GM21526 (cell line): ENCODE data around the gene ALOX15.
"Not testable (repeated sequence)": the region's sequence is repeated elsewhere in the genome, so short reads cannot be mapped to it uniquely, and the experiment has no call there.

Experiments
- ATAC-seq: cut with Tn5 transposase; IDR thresholded peaks from one replicate; pipeline ENCODE4 v1.9.1; 2021; ENCODE audit warnings: moderate library complexity; ENCODE audit not compliant: unreplicated experiment, low FRiP score

ALOX15 gene

DNA sequence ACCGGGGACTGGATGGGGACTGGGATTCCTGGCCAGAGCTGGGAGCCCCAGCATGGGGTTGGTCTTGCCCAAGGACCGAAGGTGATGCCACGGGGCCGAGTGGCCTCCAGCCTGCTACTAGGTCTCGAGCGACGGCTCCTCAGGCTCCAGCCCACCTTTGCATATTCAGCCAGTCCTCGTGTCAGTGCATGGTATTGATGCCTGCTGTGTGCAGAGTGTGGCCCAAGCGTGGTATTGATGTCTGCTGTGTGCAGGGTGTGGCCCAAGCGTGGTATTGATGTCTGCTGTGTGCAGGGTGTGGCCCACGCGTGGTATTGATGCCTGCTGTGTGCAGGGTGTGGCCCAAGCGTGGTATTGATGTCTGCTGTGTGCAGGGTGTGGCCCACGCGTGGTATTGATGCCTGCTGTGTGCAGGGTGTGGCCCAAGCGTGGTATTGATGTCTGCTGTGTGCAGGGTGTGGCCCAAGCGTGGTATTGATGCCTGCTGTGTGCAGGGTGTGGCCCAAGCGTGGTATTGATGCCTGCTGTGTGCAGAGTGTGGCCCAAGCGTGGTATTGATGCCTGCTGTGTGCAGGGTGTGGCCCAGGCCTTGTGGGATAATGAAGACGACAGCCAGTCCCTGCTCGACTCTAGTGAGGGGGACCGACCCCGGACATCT is 45.7 kb downstream of the ALOX15 start:
- not testable (repeated sequence) for ATAC-seq

DNA sequence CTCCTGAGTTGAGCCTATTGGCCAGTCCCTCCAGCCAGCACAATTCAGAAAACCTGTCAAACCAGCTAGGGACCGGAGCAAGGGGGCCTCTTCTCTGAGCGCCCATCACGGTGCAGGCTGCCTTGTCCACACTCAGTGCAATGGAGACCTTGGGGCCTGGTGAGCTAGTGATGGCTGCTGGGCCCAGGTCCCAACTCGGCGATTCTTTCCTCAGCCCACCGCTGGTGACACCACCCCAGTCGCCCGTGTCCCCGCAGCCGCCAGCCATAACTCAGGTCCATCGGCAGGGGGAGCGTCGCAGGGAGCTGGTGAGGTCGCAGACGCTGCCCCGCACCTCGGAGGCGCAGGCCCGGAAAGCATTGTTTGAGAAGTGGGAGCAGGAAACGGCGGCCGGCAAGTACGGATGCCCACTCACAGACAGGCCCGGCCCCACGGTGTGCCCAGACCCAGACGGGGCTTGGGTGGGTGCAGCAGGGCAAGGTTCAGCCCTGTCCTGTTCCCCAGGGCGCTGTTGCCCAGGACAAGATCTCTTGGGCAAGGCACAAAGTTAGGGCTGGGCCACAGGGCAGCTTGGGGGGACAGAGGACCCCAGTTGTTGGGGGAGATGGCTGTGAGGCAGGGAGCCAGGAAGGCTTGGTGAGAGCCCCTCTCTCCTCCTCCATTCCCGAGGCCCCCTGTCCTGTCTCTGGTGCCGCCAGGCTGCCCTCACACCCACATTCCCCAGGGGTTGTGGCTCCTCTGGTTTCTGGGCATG is 46.4 kb downstream of the ALOX15 start:
- no peak for ATAC-seq

DNA sequence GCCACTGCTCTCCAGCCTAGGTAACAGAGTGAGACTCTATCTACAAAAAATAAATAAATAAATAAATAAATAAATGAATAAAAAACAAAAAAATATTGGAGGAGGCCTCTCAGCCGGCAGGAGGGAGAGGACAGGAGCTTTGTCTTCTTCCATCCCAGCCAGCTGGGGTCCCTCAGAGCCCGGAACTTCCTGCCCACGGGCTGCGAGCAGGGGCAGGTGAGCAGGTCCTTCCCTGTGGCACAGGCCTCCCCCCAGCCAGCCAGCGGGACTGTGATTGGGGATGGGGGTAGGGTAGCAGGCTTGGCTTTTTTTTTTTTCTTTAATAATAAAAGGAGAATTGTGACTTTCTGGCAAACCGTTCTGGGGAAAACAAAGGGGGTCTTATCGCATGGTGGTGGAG is 47.1 kb downstream of the ALOX15 start:
- no peak for ATAC-seq

DNA sequence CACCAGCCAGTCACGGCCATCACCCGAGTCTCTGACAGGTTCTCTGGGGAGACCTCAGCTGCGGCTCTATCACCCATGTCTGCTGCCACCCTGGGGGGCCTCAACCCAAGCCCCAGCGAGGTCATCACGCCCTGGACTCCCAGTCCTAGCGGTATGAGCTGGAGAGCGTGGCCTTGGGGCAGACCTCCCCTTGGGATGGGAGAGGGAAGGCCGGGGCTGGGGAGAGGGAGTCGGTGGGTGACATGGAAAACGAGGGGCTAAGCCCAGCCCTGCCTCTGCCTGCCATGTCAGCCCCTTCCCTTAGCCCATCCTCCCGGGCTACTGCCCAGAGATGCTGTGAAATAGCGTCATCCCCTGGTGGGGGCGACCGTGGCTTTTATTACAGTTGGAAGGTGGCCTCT is 48.5 kb downstream of the ALOX15 start:
- ATAC-seq = no peak

DNA sequence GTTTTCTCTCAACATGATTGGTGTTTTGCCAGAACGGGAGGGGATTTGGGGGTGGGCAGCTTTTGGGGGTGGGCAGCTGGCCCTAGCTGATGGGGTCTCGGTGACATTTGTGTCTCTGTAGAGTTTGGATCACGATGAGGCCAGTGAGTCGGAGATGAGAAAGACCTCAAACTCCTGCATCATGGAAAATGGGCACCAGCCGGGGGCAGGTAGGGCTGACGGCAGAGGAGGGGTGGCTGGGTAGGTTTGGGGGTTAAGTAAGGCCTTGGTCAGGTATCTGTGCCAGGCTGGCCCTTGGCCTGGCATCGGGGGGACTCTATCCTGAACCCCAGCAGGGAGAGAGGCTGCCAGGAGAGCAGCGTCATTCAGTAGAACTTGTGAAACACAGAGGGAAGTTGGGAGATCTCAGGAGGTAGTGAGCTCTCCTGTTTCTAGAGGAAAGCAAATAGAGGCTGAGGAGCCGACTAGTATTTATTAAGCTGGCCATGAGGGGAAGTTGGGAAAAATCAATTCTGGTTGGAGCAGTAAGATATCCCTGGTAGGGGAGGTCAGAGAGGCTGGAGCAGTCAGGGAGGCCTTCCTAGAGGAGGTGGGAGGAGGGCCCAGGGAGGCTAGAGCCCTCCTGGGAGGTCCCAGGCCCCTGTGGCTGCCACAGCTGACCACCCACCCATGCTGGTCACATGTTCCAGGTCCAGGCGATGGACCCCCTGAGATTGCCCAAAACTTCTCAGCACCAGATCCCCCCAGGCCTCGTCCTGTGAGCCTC is 49.1 kb downstream of the ALOX15 start:
- no peak for ATAC-seq

DNA sequence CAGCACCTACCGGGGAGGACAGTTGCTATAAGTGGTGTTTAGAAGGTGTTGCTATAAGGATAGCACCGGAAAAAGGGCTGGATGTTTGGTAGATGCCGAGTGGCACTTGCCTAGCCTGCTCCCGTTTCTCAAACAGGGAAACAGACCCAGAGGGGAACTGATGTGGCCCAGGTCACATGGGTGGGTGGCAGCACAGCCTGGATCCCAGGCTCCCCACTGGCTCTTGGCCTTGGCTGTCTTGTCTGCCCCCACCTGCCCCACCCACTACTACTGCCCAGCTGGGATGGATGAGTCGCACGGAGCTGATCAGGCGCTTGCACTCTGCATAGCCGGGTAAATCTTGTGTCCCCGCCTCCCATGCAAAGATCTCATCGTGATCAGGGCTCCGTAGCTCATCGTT is 49.9 kb downstream of the ALOX15 start:
- no peak for ATAC-seq

DNA sequence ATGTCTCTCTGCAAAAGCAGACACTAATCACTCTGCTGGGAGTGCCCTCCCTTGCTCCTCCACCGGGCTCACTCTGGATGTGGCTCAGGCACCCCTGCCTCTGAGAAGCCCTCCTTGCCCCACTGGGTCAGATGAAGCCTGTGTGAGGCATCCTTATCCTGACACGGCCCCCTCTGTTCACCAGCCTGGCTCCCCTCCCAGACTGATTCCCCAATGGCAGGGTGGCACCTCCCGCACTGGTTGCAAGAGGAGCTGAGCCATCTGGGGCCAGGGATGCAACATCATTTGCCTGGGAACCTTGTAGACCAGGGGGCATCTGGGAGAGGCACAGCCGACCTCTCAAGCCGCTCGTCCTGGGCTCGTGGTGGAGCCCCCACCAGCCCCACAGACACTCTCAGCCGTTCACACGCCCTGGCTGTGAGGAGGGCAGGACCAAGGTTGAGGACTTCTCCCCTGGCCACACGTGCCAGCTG is 50.5 kb downstream of the ALOX15 start:
- no peak for ATAC-seq

DNA sequence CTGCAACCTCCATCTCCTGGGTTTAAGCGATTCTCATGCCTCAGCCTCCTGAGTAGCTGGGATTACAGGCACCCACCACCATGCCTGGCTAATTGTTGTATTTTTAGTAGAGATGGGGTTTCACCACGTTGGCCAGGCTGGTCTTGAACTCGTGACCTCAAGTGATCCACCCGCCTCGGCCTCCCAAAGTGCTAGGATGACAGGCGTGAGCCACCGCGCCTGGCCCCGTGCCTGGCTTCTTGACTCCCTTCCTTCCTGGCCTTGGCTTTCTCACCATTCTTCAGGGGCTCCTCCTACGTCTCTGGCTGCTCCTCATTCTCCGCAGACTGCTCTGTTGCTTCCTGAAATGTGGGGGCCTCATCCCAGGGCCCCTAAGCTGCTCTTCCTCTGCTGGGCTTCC is 51.4 kb downstream of the ALOX15 start:
- not testable (repeated sequence) for ATAC-seq

DNA sequence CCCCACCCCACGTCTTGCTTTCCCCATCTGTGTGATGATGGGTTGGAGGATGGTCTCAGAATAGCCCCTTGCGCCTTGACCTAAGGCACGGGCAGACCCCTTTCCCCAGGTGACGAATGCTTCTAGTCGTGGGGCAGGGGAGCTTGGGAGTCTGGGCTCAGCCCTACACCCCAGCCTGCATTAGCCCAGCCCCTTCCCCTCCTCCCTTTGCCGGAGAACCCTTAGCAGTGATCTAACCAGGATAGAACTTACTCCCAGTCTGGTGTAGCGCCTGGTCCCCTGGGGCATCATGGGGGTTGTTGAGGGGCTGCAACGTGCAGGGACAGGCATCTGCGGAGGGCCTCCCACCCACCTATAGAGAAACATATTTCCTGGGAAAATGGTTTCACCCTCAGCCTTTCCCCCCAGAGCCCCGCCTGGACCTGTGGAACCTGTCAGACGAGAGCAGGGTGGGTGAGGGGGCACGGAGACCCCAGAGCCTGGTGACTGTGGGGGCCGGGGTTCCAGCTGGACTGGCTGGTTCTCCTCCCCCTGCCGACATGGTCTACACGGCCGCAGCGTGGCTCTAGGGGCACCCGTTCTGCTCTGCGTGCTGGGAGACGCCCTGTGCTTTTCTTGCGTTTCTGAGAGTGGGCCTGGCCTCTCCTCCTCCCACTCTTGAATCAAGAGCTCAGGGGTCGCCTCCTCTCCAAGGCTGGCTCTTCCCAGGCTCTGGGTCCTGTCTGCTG is 52.4 kb downstream of the ALOX15 start:
- ATAC-seq = no peak

DNA sequence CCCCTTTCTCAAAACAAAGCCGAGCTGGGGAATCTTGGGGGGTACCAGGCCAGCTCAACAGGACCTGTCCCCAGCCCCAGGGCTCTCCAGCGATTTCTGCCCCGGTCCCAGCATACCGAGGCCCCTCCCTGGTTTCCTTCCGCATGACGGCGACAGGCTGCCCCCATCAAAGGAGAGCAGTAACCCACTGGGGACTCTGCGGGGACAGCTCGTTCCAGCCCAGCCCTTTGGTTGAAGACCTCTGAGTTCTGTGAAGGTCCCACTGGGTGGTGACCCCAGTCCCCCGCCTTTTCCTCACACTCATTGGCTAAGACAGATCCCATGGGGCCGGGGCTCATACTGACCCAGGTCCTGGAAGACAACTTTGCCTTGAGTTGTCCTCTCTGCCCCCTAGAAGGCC is 53.1 kb downstream of the ALOX15 start:
- ATAC-seq = no peak

DNA sequence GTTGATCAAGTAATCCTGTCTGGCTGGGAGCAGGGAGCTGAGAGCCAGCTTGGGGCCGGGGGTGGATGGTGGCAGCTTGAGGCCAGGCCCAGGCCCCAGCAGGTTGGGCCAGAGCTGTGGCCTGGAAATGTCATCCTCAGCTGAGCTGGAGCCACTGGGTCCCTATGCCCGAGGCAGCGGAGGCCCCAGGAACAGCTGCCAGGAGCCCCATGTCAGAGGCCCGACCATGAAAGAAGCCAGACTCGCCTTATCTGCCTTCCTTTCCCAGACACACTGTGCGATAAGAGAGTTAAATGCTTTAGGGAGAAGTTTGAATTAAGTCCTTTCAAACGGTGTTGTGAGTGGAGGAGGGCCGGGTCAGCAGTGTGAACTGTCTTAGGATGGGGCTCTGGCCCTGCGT is 53.7 kb downstream of the ALOX15 start:
- no peak for ATAC-seq

DNA sequence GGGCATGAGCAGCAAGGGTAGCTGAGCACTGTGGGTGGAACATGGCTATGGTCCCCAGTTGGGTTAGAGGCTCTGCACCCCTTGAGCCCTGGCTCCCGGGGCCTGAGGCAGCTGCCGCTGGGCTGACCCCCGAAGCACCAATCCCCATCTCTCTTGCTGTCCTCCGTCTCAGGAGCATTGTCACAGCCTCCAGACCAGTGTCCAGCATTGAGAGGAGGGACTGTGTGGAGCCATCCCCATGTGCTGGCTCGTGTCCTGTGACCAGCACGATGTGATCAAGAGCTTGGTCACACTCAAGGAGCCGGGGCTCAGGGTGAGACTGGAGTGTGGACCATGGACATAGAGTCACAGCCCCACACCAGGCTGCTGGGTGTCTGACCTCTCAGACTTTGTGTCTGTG is 54.3 kb downstream of the ALOX15 start:
- no peak for ATAC-seq

DNA sequence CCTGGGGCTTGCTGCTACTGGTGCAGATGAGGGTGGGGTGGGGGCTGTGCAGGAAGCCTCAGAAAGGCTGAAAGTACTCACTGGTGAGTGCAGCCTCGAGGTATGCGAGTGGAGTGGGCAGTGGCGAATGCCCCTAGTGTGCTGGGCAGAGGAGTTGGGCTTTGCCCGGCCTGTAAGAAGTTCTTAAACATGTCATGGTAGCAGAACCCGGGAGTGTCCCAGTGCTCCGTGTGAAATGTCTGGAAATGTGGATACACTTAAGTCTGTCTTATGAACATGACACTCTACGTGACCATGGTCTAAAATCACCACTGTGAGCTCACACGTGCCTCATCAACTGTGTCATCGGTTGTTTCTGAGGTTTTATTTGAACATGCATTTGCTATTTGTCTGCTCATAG is 55.4 kb downstream of the ALOX15 start:
- ATAC-seq = no peak

DNA sequence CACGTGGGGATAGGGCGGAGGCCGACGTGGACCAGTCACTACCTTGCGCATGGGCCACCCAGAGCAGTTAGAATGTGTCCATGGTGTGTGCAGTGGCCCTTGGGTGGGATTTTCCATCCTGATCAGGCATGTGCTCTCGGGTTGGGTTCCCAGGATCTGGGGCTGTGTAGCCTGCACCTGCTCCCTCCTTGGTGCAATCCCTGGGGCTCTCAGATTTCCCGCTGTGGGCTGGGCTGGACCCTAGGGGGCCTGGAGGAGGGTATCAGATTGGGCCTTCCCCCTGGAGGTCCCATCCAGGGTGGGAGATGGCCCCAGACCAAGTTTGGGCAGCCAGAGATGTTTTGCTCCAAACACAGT is 55.9 kb downstream of the ALOX15 start:
- no peak for ATAC-seq

DNA sequence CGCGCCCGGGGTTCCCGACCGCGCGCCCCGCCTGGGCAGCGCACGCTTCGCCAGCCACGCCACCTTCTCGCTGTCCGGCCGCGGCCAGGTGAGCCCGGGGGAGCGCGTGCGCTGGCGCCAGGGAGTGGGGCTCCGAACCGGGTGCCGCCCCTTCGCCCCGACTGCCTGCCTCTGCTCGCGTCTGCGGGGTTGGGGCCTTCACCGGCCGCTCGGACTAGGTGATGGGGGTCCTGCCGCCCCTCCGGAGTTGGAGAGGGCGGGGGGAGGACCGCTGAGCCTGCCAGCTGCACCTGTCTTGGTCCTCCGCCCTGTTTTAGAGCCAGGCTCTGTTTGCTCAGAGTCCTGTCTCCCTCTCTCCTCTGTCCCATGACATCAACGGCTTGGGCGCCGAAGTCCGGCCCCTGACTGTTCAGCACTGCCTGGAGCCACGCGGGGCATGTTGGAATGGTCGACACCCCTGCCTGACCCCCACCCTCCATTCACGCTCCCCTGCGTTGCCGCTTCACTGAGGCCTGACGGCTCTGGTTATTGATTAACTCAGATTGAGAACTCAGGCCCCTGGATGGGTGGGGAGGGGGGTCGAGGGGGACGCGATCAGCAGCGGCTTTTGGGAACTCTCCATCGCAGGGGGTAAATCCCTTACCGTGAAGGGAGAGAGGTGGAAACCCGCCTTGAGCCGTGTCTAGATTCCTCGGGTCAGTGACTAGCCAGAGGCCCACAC is 56.4 kb downstream of the ALOX15 start:
- no peak for ATAC-seq

DNA sequence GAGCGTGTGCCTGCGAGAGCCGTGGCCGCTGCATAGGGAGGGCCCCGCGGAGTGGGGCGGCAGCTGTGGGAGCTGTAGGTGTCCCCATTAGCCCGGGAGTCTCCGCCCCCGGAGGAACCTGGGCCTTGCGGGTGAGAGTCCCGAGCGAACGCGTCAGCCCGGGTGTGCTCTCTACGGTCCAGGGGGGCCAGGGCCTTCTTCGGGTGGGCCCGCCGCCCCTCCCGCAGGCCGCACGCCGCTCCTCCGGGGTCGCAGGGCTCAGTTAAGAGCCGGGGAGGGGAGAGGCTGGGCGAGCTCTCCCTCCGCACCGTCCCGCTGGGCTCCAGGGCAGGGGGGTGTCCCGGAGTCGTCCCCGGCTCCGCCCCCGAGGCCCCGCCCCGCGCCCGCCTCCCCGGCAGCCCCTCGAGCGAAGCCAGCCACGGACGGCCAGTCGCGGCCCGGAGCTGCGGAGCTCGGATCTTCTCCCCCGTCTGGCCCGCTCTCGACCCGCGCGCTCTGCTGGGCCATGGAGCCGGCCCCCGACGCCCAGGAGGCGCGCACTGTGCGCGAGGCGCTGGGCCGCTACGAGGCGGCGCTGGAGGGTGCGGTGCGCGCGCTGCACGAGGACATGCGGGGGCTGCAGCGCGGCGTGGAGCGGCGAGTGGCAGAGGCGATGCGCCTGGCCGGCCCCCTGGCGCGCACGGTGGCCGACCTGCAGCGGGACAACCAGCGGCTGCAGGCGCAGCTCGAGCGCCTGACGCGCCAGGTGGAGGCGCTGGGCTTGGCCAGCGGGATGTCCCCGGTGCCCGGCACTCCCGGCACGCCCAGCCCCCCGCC is 57.2 kb downstream of the ALOX15 start, which contains the start of gene SMTNL2:
Gene SMTNL2 (plus strand): TSS at position 429 of the 816 bp plus-strand sequence. CDS start 77 bp downstream, at position 506.
- ATAC-seq = no peak

DNA sequence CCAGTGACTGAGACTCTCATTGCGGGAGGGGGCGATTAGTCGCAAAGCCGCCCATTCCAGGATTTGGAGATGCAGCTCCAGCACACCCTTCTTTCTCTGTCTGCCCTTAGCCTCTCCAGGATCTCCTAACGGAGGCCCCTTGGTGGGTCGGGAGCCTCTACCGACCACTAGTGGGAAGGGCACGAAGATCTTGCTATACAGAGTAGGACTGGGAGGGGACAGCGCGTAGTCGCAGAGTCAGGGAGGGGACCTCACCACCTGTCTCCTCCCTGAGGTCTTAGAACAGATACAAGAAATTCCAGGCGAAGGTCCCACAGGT is 57.7 kb downstream of the ALOX15 start:
- no peak for ATAC-seq

DNA sequence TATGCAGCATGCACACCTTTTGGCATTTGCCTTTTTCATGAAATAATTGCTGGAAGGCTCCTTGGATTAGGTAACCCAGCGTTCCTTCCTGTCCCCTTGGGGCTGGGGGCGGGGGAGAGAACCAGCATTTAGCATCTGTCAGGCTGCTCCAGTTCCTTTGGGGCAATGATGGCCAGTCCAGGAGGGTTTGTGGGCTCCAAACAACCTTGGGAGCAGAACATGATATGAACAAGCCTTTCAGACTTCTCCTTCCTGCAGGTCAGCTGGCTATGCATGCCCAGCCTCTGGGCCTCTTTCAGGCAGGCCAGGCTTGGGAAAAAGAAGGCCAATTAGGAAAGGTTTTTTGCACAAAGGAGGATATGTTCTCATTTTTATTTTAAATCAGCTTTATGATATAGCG is 58.3 kb downstream of the ALOX15 start:
- ATAC-seq = no peak

DNA sequence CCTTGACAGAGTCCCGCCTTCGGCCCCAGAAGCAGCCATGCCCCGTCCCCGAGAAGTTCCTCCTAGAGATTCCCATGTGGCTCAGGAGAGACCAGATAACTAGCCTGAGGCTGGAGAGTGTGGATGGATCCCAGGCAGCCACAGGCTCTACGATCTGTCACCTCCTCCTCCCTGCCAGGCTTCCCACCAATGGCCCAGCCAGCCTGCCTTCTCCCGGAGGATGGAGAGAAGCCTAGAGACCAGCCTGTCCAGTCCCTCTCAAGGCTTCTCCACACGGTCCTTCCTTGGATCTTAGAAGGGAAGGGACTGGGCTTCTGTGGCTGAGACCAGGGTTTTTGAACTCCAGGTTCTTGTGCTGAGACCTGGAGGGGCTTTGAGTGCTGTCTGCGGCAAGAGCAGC is 58.8 kb downstream of the ALOX15 start:
- ATAC-seq = no peak
